Keratinocyte (primary cell): Measurements from ENCODE around the gene UNKL. TPM values are rescaled to one million over a fixed set of nuclear protein-coding genes. Genes with fewer than 3 reads are reported as not detected.

Experiments
- DNase-seq: peaks from one replicate; pipeline ENCODE4 v3.0.0-alpha.2; 2011; ENCODE audit warnings: low read depth, missing footprints, low spot score
- FAIRE-seq: peaks from 2 replicates; lab custom pipeline; 2011; peaks lifted over from hg19 to GRCh38; lab: Jason Lieb, UNC
- H2AFZ ChIP-seq: 2 replicates; pipeline ENCODE4 v1.6.0; 2012; ENCODE audit warnings: low read length, control low read depth, inconsistent platforms; ENCODE audit not compliant: control insufficient read depth
- H3K27ac ChIP-seq: 2 replicates; pipeline ENCODE4 v1.5.1; 2011; ENCODE audit warnings: low read length; ENCODE audit not compliant: control insufficient read depth, insufficient read depth
- H3K27me3 ChIP-seq: 3 replicates; pipeline ENCODE4 v1.6.0; 2011; ENCODE audit warnings: low read length; ENCODE audit not compliant: control insufficient read depth, insufficient read depth; ENCODE audit errors: extremely low read depth
- H3K36me3 ChIP-seq, 2 experiments: 2 replicates in 1 of 2; 3 replicates in 1 of 2; pipeline ENCODE4 v1.5.1; 2011; ENCODE audit warnings: low read length in 2 of 2, mild to moderate bottlenecking in 1 of 2; ENCODE audit not compliant: control insufficient read depth in 2 of 2, insufficient read depth in 2 of 2; ENCODE audit errors: extremely low read depth in 1 of 2
- H3K4me1 ChIP-seq: 3 replicates; pipeline ENCODE4 v1.5.1; 2011; ENCODE audit warnings: low read length; ENCODE audit not compliant: control insufficient read depth, insufficient read depth; ENCODE audit errors: extremely low read depth
- H3K4me2 ChIP-seq: 3 replicates; pipeline ENCODE4 v1.6.0; 2011; ENCODE audit warnings: low read depth, low read length; ENCODE audit not compliant: control insufficient read depth, insufficient read depth; ENCODE audit errors: extremely low read depth
- H3K4me3 ChIP-seq, 3 experiments: fragments of 200-600 bp in 1 of 3; sonication (generic) in 1 of 3; 2 replicates in 2 of 3; 3 replicates in 1 of 3; pipeline ENCODE4 v1.5.1; 2011 to 2016; ENCODE audit warnings: low read length in 3 of 3, mild to moderate bottlenecking in 3 of 3, control low read depth in 2 of 3, inconsistent platforms in 1 of 3, low read depth in 1 of 3, mixed read lengths in 1 of 3, mixed run types in 1 of 3, moderate library complexity in 1 of 3; ENCODE audit not compliant: control insufficient read depth in 2 of 3, insufficient read depth in 2 of 3; ENCODE audit errors: extremely low read depth in 1 of 3
- H3K79me2 ChIP-seq: 2 replicates; pipeline ENCODE4 v1.6.0; 2012; ENCODE audit warnings: low read length; ENCODE audit not compliant: control insufficient read depth, insufficient read depth
- H3K9ac ChIP-seq: 3 replicates; pipeline ENCODE4 v1.6.0; 2011; ENCODE audit warnings: low read length; ENCODE audit not compliant: control insufficient read depth, insufficient read depth; ENCODE audit errors: extremely low read depth
- H3K9me1 ChIP-seq: 3 replicates; pipeline ENCODE4 v1.6.0; 2011; ENCODE audit warnings: low read length; ENCODE audit not compliant: control insufficient read depth, insufficient read depth; ENCODE audit errors: extremely low read depth
- H3K9me3 ChIP-seq: 2 replicates; pipeline ENCODE4 v1.5.1; 2012; ENCODE audit warnings: low read depth, low read length; ENCODE audit not compliant: control insufficient read depth
- H4K20me1 ChIP-seq: 3 replicates; pipeline ENCODE4 v1.6.0; 2011; ENCODE audit warnings: low read length; ENCODE audit not compliant: control insufficient read depth, insufficient read depth; ENCODE audit errors: extremely low read depth
- CTCF ChIP-seq, 3 experiments: IDR thresholded peaks in 1 of 3; conservative IDR thresholded peaks in 1 of 3; optimal IDR thresholded peaks in 1 of 3; 2 replicates in 2 of 3; 3 replicates in 1 of 3; pipeline versions ENCODE3 to v1.5.1; 2011; ENCODE audit warnings: low read length in 3 of 3, mild to moderate bottlenecking in 3 of 3, moderate library complexity in 2 of 3, control low read depth in 1 of 3, inconsistent platforms in 1 of 3; ENCODE audit not compliant: insufficient read depth in 2 of 3; ENCODE audit errors: extremely low read depth in 1 of 3
- EZH2 ChIP-seq: IDR thresholded peaks from one replicate; pipeline ENCODE4 v1.6.1; 2012; ENCODE audit warnings: inconsistent platforms, mild to moderate bottlenecking, low read length, moderate library complexity
- dilution Hi-C: fragments of 300-500 bp; cut with MboI; formaldehyde crosslinking; loops from one replicate; pipeline ENCODE4 v1.7.0; 2020; ENCODE audit warnings: low sequenced_read_pairs; ENCODE audit not compliant: extremely low pct_ligation_motif_present
- polyA plus RNA-seq, 5 experiments: library from polyadenylated mRNA; depleted of rRNA in 3 of 5; stranded (reverse) in 3 of 5; stranded (forward) in 1 of 5; unstranded in 1 of 5; fragments of >200 nt; gene quantifications; 1 replicate in 1 of 5; 2 replicates in 3 of 5; 3 replicates in 1 of 5; pipeline versions ENCODE4 v1.2.1 to v1.2.3, GENCODE V29; 2011 to 2012; ENCODE audit warnings: missing spikeins in 2 of 5, low read depth in 1 of 5, low replicate concordance in 1 of 5

The UNKL gene
- polyA plus RNA-seq, 1 donor (not counting 4 experiments of a cell fraction or from before 2014, with no cell fraction given) = 2.3 TPM

GRCh38 chr16:1313721-1314369, 100.7 kb downstream of the UNKL start:
- Histone ChIP-seq H3K4me2 (no peak overlapping the region), H3K27ac (no peak overlapping the region), H3K27me3 (no peaks in the 10 kb centered on the region), H3K36me3 (peaks cover 26 to 51% of the 10 kb centered on the region in 2 experiments), H2AFZ (no peak overlapping the region), H3K9me3 (no peaks in the 10 kb centered on the region), H3K9me1 (no peaks in the 10 kb centered on the region), H3K4me1 (peaks cover 16% of the 10 kb centered on the region), H3K9ac (no peak overlapping the region), H3K4me3 (no peak overlapping the region), H4K20me1 (peaks cover 34% of the 10 kb centered on the region), H3K79me2 (peaks cover 80% of the 10 kb centered on the region)
- FAIRE-seq (no peak), DNase-seq (no peak)
- dilution Hi-C loops = no loop called here
- TF ChIP-seq EZH2 (no peak), CTCF (optimal IDR thresholded peaks at IDR 0.05 in 1 of 3, IDR thresholded peaks at IDR 0.05 in 1 of 3, conservative IDR thresholded peaks at IDR 0.05 in 1 of 3; ENCODE audit: extremely low read depth in 1 of 3, insufficient read depth in 2 of 3, low read length in 3 of 3) (no peak)

Other genes with a start within 250 kb of the UNKL start
- gene TPSG1, start 189.4 kb downstream of the UNKL start, polyA plus RNA-seq = not detected in 3 replicates
- not detected in 3 replicates for gene TPSB2, start 184.5 kb downstream of the UNKL start, polyA plus RNA-seq
- not detected in 3 replicates for gene TPSAB1, start 174.0 kb downstream of the UNKL start, polyA plus RNA-seq
- gene TPSD1, start 158.6 kb downstream of the UNKL start, polyA plus RNA-seq = not detected in 3 replicates
- 72.8 to 157 TPM (median 139 TPM) in 3 replicates for gene UBE2I, start 105.1 kb downstream of the UNKL start, polyA plus RNA-seq
- 0.09 to 0.10 TPM in 2 of 3 replicates, not detected in the other for gene BAIAP3, start 81.1 kb downstream of the UNKL start, polyA plus RNA-seq
- gene TSR3, start 62.8 kb downstream of the UNKL start, polyA plus RNA-seq = 33.0 to 49.0 TPM (median 40.8 TPM) in 3 replicates
- 30.9 to 68.7 TPM (median 30.9 TPM) in 3 replicates for gene GNPTG, start 62.8 kb downstream of the UNKL start, polyA plus RNA-seq
- 19.7 to 26.6 TPM (median 20.6 TPM) in 3 replicates for gene UQCC4, start 6.0 kb upstream of the UNKL start, polyA plus RNA-seq
- gene PERCC1, start 16.4 kb upstream of the UNKL start, polyA plus RNA-seq = not detected in 3 replicates
- 0.46 to 0.91 TPM in 2 of 3 replicates, not detected in the other for gene CCDC154, start 29.9 kb upstream of the UNKL start, polyA plus RNA-seq
- 13.3 to 26.3 TPM (median 23.3 TPM) in 3 replicates for gene CLCN7, start 60.3 kb upstream of the UNKL start, polyA plus RNA-seq
- gene PTX4, start 74.2 kb upstream of the UNKL start, polyA plus RNA-seq = not detected in 3 replicates
- gene TELO2, start 78.7 kb upstream of the UNKL start, polyA plus RNA-seq = 7.9 to 11.3 TPM (median 11.3 TPM) in 3 replicates
- 0.86 to 1.3 TPM (median 1.0 TPM) in 3 replicates for gene TMEM204, start 119.0 kb upstream of the UNKL start, polyA plus RNA-seq
- gene IFT140, start 197.4 kb upstream of the UNKL start, polyA plus RNA-seq = 3.4 to 5.4 TPM (median 4.3 TPM) in 3 replicates
- 5.5 to 6.7 TPM (median 6.5 TPM) in 3 replicates for gene CRAMP1, start 197.7 kb upstream of the UNKL start, polyA plus RNA-seq